Activated CD4-positive, alpha-beta T cell treated with anti-CD3 and anti-CD28 coated beads for 4 hours (primary cell): ENCODE results near the gene SKI.

ENCODE experiments used
- DNase-seq, 2 donors: peaks; one replicate each; pipeline ENCODE4 v3.0.0-alpha.2; 2020

SKI gene

DNA sequence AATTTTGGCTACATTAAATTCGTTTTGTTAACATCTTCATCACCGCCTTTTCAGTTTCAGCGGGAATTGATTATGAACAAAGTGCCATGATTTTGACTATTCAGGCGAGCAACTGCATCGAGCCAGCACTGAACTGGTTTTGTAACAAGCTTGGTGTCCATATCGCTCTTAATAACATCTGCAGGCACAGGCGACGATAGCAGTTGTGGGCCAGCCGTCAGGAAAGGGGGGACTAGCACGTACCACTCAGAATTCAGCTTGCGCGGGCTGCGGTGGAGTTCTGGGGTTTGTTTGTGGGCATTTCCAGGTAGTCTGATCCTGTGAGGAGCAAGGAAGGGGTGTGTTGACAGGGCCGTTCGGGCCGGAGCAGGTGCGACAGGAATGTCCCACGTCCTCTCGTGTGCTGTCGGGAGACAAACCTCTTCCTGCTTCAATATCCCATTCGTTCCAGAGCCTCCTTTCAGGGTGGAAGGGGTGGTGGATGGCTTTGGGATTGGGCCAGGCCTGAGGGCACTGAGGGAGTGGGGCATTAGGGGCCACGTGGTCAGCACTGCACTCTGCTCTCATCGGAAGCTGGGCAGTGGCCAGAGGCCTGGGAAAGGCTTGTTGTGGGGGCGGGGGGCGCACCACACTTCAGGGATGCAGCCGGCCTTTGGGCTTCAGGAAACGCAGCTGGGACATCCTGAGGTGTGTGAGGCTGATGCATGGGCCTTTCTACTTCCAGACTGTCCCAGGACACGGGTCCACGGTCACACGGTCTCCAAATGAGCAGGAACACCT, 39.1 kb downstream of the SKI start:
- DNase-seq = no peak

DNA sequence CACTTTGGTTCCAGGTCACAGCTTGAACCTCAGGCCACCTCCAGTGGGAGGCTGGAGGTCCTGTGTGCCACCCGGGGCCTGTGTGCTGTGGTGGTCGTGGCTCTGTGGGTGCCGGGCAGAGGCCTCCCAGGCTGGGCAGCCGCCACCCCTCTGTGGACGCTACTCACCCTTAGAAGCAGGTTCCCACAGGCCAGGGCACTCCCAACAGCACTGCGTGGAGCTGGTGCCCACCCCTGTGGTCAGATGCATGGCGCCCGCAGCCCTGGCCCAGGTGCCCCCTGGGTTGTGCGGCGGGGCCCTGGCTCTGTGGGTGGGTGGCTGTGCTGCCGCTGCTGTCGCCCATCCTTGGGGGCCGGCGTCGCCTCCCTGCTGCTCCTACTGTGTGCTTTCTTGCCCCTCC, 39.7 kb downstream of the SKI start:
- DNase-seq = no peak

DNA sequence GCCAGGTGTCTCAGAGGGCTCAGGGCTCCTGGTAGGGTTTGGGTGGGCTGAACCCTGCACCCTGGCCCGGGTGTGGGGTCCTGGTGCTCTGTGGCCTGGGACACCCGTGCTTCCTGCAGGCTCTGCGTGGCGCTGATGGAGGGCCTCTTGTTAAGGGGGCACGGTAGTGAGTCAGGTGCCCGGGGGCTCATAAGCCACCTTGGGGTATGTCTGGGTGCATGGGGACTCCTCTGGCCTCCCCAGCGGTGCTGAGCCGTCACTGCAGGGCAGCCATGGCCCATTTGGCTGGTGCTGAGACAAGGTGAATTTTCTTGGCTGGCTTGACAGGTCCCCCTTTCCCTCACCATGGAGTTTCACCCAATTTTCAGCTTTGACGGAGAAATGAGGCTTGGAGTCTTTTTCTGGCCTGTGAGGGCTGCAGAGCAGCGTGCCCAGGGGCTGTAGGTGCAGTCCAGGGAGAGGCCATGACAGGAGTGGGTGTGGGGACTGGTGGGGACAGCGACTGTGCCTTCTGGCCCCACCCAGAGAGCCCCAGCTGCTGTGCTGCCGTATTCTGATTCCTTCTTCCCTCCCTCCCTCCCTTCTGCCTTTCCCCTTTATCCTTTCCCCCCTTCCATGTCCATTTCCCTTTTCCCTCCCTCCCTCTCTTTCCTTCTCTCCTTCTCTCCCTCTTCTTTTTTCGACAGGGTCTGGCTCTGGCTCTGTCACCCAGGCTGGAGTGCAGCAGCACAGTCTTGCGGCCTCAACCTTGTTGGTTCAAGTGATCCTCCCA, 40.4 kb downstream of the SKI start:
- no peak for DNase-seq

DNA sequence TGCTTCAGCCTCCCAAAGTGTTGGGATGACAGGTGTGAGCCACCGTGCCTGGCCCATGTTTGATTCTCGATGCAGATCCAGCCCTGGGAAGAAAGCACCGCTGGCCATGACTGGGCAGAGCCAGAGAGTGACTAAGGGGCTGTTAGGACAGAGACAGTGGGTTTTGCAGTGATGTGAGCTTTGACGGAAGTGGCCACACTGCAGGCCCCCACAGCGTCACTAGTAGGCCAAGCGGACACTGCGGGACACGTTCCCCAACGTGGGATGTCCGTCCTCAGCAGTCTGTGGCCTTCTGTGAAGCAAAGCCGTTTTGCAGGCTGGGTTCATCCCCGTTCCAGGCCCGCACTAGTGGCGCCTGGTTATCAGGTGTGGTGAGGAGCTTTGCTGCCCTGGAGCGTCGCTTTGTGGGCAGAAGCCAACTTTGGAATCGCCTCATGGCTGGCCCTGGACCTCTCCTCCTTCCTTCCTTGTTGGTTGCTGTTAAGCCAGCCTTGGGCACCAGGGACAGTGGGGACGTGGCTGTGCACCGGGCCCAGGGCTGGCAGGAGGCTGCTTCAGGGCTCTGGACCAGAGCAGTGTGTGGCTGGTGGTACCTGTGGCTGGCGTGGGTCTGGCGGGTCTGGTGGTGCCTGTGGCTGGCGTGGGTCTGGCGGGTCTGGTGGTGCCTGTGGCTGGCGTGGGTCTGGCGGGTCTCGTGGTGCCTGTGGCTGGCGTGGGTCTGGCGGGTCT, 41.2 kb downstream of the SKI start:
- no peak for DNase-seq

DNA sequence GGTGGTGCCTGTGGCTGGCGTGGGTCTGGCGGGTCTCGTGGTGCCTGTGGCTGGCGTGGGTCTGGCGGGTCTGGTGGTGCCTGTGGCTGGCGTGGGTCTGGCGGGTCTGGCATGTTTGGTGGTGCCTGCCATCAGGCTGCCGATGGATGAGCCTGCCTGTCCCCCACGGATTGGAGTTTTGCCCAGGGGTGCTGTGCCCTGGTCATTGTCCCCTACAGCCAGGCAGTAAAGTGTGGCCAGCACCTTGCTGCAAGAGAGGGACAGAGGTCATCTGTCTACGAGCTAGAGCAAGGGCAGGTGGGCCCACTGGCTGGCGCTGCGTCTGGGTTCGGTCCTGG, 41.8 kb downstream of the SKI start:
- no peak for DNase-seq

DNA sequence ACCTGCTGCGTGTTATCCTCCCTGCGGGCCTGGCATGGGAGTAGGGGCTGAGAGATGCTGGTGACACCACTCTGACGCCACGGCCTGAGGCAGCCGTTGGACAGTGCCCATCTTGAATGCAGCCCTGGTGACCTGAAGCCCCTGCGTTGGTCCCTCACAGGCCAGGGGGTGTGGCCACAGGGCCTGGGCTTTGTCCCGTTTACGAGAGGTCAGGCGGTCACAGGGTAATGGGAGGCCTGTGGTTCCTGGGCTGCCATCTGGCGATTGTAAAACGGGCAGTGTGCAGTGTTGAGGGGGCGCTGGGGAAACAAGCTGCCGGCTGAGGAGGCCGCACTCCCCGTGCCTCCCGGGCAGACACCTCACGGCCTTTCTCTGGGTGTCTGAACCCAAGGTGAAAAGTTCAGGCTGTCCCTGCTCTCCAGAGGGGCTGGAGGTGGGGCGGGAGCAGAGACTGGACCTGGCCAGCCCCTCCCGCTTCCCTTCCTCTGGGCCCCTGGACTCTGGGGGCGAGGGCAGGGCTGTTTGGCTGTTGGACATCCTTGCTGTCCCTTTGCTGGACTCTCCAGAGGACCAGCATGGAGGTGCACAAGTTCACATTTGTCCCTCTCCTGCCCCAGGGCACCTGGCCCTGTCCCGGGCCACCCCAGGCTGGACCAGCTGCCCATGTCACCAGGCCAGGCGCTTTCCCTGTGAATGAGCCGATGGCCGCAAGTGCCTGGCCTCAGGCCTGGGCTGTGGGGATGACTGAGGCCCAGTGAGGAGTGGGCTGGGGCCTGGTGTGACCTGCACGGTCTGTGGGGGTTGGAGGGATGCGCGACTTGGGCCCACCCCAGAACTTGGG, 42.4 kb downstream of the SKI start:
- DNase-seq = no peak

DNA sequence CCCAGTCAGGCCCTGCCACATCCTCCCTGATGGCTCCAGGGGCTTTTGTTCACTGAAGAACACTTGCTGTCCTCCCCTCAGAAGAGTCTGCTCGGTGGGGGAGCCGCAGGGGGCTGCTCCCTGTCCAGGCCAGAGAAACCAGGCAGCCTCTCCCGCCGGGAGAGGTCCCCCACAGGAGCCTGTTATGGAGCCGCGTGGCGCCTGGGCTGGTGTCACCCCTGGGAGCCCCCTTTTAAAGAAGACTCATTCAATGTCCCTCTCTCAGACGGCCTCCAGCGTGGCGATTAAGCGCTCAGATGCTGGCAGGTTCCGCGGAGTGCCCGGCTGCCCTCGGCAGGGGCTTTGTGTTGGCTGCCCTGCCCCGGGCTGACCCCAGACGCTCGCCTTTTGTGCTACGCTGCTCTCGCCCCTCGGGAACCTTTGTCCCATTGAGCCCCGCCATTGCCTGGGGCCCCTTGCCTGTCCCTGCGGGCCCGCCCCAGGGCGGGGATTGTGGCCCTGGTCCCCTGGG, 43.1 kb downstream of the SKI start:
- no peak for DNase-seq

DNA sequence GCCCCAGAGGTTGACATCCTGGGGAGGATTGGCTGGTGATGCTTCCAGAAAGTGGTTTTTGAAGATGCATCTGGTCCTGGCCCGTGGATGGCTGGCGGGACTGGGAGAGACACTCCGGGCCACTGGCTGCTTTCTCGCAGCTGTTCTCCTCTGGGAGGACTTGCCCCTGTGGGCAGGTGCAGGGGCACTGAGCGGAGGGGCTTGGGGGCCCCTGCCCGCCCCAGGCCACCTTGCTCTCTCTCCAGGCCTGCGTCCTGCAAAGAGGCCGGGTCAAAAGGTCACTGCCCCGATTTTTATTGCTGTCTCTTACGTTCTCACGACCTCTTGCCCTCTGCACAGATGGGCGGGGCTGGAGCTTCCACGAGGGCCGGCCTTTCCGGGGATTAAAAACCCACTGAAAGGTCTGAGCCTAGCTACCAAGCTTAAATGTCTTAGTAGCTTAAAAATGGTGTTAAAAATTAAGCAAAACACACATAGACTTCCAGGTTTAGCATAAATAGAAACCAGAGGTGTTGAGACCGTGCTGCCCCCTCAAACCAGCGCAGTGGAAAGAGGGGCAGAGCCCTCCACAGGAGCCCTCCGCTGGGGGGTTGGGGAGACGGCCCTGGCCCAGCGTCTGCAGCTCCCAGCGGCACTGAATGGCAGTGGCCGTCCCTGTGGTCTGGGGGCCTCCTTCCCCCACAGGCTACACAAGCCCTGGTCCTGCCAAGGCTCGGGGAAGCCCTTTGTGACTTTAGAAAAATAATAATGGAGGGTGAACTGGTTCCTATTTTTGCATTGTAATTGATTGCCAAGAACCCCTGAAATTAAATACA, 43.9 kb downstream of the SKI start:
- no peak for DNase-seq

DNA sequence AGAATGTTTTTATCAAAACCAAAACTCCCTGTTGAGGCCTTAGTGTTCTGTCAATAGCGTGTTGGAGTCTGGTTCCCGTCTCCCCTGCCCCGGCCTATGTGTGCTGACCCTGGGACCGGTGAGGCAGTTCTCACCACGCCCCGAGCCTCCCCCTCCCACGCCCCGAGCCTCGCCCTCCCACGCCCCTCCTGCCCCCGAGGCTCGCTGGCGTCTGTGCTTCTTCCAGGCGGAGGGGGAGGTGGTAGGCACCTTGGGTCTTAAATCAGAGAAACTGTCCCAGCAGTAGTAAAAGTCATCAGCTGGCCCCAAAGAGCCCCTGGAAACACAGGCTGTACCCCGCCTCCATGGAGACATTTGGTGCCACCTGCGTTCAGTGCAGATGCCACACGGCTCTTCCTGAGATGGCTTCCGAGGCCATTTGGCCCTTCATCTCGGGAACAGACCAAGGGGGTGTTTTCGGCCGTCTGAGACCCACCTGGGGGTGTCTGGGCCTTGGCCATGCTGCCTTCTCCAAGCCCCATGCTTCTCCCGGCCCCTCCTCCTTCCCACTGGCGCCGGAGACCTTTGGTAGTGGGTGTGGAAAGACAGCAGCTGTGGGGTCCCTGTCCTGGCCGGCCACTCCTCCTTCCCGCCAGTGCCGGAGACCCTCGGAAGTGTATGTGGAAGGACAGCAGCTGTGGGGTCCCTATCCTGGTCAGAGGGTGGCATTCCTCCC, 44.7 kb downstream of the SKI start:
- no peak for DNase-seq

DNA sequence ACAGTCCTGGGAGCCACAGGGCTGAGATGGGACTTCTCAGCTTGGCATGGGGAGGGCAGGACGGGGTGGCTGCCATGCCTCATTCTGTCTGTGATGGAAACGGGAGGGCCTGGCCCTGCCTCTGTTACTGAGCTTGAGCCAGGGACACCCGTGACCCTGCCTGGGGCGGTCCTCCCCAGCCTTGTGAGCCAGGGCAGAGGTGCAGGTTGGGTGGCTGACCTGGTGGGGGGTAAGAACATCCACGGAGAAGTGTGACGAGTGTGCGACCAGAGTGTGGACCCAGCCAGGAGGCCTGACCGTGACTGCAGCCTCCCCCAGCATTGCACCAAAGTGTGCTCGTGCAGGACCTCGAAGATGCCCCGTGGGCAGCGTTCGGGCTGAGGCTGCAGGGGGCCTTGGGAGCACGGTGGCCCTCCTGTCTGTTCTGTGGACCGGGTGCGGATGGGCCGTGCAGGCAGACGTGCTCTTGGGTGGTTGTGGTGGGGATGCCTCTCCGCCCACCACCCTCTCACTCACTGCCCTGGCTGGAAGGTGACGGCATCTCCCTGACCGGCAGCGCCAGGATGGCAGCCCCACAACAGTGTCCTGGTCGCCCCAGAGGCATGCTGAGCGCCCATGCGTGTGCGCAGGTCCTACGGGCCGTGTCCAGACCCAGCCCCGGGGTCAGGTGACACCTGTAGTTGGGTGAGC, 45.4 kb downstream of the SKI start:
- no peak for DNase-seq

DNA sequence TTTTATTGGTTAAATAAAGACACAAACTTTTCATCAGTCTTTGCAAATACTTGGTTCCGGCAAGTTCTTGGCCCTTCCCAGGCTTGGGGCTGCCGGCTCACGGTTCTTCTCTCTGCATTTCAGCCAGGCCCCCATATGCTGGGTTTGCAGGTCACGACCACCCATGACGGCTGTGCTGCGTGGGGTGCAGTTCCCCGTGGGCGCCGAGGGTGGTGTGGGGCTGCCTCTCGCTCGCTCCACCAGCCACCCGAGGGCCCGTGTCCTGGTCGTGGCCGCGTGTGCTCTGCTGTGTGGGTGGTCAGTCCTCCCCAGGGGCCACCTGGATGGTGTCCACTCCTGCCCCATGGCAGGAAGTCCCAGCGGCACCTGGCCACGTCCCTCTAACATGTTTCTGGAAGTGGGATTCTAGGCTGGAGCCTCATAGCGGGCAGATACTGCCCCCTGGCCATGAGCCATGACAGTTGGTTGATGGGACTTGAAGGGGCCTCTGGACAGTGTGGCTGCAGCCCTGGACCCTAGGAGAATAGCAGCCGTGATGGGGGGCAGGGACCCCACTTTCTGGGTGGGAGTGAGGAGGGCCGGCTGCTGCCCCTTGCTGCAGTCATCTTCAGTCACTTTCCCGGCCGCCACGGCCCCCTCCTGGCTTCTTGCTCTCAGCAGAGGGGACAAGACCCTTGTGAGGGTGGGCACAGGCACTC, 46.3 kb downstream of the SKI start:
- DNase-seq = no peak

DNA sequence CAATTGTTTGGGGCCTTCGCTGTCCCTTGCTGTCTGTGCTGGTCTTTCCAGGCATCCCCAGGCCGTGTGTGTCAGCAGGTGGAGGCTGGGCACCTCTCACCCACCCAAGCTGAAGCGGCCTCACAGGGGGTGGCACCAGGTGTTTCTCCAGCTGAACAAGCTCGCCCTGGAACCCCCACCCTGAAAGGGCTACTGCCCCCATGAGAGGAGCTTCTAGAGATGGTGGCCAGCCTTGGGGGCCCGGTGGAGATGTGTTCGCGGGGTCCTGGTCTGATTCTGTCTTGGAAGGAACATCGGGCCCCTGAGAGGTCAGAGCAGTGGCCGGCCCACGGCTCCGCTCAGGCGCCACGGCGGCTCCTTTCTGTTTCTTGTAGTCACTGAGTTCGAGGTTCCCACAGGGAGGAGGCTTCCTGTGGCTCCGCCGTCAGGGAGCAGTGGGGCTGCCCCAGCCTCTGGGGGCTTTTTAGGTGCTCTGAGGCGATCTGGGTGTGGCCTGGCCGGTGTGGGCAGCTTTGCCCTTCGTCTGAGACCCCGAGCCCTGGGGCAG, 46.9 kb downstream of the SKI start:
- DNase-seq = no peak

DNA sequence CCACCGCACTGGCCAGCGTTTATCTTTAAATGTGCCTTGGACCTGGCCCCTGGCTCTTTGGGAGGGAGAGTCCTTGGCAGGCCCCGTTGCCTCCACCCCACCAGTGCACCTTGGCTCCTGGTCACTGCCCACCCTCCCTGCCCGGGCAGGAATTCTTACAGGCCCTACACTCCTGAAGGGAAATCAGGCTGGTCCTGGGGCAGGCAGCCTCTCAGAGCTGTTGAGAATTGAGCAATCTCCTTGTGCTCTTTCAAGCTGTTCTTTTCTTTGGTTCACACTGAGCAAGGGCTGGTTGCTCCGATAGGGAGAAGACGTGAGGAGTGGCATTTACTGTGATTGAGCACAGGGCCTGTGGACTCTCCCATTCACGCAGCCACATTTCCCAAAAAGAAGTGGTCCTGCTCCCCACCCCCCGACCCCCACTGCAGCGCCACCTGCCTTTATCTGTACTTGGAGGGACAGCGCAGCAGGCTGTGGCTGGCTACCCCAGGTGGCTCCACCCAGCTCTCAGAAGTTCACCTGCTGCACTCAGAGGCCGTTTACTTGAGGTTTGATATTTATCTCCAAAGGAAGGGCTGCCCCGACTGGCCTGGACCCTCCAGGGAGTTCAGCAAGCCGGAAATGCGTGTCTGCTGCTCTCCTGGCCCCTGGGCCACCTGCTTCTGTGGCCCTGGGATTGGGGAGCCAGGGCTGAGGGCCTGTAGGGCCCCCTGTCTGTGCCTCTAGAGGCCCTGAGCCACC, 47.8 kb downstream of the SKI start:
- no peak for DNase-seq

DNA sequence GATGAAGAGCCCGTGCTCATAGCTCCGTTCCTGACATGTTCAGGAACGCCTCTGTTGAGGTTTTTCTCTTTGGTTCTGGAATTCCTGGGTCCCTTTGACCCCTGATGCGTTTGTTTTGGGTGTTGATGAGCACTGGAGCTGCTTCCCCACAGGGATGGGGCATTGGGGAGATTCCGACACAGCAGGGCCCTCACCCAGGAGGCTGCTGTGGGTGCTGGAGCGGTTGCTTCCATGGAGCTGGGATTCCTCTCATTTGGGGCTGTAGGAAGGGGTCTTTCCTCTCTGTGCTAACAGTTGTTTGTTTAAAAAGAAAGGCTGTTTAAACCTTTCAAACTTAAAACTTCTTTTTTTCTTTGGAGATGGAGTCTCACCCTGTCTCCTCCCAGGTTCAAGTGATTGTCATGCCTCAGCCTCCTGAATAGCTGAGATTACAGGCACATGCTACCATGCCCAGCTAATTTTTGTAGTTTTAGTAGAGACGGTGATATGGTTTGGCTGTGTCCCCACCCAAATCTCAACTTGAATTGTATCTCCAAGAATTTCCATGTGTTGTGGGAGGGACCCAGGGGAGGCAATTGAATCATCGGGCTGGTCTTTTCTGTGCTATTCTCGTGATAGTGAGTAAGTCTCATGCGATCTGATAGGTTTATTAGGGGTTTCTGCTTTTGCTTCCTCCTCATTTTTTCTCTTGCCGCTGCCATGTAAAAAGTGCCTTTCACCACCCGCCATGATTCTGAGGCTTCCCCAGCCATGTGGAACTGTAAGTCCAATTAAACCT, 48.9 kb downstream of the SKI start:
- no peak for DNase-seq

DNA sequence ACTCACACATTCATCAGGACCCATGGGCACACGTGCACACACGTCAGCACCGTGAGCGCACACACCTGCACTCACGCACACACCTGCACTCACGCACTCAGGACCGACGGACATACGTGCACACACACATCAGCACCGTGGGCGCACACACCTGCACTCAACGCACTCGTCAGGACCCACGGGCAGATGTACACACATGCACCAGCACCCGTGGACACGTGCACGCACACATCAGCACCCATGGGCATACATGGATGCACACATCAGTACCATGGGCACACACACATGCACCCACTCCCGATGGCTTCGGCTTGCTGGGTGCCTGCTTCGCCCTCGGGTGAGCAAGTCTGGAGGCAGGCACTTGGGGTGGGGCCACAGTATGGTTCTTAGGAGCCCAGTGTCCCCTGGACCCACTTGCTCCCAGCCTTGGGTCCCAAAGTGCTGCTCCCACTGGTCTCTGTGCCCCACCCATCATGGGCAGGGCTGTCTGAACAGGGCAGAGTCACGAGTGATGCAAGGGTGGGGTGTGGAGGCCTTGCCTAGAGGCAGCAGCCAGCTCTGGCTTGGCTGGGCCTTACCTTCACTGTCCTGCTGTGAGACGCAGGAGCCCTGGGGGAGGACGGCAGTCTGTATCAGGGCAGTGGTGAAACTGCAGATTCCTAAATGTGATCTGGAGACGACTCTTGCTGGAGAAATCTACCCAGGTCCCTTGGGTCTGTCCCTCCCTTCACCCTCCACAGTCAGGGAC, 49.8 kb downstream of the SKI start:
- no peak for DNase-seq

DNA sequence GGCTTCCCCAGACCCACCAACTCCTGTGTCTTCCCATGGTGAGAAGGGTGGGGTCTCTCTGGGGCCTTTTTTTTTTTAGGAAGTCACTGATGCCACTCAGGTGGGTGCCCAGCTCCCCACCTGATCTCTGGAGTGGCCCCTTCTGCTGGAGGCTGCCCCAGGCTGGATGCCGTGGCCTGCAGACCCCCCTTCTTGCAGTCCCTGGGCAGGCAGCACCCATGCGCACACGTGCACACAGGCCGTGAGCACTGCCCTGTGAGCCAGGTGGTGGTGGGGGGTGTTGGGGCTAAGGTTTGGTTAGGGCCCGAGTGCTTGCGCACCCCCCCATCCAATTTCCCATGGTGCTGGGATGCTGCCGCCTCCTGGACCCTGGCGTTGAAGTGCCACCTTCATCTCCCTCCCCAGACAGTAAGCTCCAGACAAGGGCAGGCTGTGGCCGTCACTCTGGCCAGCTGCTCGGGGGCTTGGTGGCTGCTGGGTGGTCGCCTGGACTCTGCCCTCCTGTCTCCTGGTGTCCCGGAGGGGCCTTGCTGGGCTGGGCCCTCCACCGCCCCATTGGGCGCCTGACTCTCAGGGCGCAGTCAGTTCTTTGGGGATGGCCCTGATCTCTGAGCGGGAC, 50.6 kb downstream of the SKI start:
- no peak for DNase-seq

DNA sequence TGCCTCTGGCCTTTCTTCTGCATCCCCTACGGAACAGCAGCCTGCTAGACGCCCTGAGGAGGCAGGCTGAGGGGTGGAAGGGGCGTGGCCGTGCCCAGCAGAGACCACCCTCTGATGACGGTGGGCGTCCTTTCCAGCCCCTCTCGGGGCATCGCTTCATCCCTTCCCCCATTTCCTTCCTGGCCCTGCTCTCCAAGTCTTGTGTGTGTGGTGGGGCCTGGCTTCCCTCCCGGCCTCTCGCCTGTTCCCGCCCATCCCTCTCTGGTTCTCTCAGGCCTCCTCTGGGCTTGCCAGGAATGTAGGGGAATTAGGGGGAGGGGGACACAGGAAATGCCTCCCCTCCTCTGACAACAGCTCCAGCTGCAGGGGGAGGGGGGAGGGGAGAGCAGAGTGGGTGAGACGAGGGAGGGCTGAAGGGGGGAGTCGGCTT, 51.1 kb downstream of the SKI start:
- DNase-seq = no peak
